GM04504 (cell line): Measurements from ENCODE around the gene PHF2.

ENCODE experiments used
- DNase-seq: peaks from one replicate; pipeline ENCODE4 v3.0.0-alpha.2; 2012; ENCODE audit warnings: low read depth

The PHF2 gene

GRCh38 chr9:93652604-93653592 is 76.5 kb downstream of the PHF2 start:
- DNase-seq = no peak

GRCh38 chr9:93653760-93654159 is 77.4 kb downstream of the PHF2 start:
- no peak for DNase-seq

GRCh38 chr9:93654351-93654961 is 78.1 kb downstream of the PHF2 start:
- DNase-seq = no peak

- DNase-seq = no peak
These were observed 79.4 kb downstream of the PHF2 start for GRCh38 chr9:93655621-93656425.

DNA sequence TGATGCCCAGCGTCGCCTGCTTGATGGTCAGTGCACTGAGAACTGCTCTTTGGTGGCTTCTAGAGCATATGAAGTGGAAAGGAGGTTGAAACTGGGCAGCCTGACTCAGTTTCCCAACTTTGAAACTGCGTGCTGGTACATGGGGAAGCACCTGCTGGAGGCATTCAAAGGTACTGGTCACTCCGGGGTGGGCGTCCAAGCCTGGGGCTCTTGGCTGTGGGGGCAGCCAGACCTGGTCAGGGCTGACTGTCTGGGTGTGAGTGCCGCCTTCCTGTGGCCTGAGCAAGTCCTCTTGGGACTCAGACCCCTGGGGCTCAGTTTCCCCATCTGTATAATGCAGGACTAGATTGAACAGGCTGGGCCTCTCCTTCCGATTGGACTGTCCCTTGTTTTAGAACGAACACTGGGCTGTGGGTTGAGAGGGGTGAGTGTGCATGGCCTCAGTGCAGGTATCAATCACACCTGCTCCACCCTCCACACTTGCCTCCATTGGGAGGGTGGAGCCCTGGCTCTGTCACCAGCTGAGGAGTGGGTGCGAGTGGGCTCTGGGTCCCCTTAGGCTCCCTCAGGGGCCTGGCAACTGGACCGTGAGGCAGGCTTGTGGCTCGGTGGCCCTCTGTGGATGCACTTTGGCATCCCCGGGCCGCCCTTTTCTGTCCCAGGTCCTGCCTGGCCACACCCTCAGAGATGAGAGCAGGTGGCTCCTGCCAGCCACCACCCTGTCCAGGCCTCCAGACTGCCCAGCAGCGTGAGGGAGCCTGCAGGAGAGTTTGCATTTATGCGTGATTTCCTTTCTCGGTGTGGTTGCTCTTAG is 80.2 kb downstream of the PHF2 start:
- no peak for DNase-seq

GRCh38 chr9:93657331-93658111 is 81.1 kb downstream of the PHF2 start:
- DNase-seq = no peak

GRCh38 chr9:93658184-93658925 is 82.0 kb downstream of the PHF2 start:
- no peak for DNase-seq

DNA sequence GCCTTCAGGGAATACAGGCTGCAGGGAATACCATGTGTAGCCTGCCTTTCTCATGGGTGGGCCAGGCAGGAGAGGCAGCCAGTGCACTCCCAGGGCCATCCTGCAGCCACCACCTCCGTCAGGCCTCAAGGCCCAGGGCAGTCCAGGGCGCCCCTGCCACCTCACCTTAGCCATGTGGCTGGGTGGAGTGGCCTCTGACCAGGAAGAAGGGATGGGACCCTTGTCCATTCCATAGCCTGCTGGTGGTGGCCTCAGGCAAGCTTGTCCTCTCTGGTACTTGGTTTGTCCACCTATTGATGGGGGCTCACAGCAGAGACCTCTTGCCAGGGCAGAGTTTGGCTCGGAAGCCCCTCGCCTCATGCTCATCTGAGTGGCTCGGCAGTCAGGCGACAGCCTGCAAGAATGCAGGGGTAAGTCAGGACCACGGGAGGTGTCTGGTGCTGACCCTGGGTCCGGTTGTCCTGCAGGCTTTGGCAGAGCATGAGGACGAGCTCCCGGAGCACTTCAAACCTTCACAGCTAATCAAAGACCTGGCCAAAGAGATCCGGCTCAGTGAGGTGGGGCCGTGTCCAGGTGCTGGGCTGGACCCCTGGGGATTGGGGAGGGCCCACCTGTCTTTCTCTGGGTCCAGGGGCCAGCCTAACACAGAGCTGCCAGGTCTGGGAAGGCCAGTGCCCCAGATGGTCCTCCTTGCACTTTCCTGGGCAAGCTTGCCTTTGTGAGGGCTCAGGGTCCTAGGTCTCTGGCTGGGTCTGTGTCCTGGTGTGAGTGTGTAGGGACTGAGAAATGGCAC is 82.9 kb downstream of the PHF2 start:
- no peak for DNase-seq

DNA sequence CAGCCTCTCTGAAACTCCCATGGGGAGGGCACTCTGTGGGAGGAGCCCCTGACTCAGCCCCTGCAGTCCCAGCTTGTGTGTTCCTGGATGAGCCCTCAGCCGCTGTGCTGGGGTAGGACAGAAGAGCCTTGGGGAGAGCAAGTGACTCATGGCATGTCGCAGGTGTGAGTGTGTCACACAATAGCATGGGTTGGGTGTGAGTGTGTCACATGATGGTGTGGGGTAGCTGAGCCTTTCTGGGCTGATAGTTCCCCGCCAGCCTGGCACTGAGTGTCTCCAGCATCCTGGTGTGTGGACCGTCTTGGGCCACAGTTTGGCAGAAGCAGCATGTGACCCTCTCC is 83.4 kb downstream of the PHF2 start:
- no peak for DNase-seq

GRCh38 chr9:93660352-93661046 is 84.1 kb downstream of the PHF2 start:
- DNase-seq = no peak

GRCh38 chr9:93661591-93661990 is 85.2 kb downstream of the PHF2 start:
- no peak for DNase-seq

DNA sequence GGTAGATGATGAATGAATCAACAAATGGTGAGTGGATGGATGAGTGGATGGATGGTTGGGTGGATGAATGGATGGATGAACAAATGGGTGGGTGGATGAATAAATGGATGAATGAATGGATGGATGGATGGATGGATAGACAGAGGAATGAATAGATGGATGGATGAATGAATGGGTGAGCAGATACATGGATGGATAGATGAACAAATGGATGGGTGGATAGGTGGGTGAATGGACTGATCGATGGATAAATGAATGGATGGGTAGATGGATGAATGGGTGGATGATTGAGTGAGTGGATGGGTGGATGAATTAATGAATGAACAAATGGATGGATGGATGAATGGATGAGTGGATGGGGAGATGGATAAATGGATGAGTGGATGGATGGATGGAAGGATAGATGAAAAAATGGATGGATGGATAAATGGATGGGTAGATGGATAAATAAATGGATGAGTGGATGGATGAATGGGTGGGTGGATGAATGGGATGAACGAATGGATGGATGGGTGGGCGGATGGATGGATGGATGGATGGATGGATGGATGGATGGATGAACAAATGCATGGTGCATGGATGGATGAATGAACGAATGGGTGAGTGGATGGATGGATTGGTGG is 85.7 kb downstream of the PHF2 start:
- no peak for DNase-seq

DNA sequence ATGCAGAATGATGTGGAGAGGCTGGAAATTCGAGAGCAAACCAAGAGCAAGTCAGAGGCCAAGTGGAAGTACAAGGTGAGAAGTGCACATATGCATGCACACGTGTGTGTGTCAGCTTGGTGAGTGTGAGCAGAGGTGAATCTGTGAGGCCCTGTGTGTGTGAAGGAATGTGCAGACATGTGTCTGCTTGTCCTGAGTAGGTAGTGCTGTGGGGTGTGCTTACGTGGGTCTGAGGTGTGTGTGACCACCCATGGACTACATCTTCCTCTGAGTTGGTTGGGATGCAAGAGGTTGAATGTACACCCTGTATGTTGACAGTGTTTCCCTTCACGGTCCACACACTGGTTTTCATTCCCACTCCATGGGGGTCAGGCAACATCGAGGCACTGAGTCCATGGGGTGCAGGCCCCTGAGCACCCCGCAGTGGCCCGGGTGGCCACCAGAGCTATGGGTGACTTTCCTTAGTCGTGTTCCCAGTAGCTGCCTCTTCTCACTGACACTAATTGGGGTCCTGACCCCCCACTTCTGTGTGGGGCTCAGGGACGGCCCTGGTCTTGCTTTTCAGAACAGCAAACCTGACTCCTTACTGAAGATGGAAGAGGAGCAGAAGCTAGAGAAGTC is 86.7 kb downstream of the PHF2 start:
- no peak for DNase-seq

GRCh38 chr9:93663877-93664548 is 87.6 kb downstream of the PHF2 start:
- DNase-seq = no peak

- DNase-seq = no peak
These were observed 88.3 kb downstream of the PHF2 start for GRCh38 chr9:93664549-93665120.

DNA sequence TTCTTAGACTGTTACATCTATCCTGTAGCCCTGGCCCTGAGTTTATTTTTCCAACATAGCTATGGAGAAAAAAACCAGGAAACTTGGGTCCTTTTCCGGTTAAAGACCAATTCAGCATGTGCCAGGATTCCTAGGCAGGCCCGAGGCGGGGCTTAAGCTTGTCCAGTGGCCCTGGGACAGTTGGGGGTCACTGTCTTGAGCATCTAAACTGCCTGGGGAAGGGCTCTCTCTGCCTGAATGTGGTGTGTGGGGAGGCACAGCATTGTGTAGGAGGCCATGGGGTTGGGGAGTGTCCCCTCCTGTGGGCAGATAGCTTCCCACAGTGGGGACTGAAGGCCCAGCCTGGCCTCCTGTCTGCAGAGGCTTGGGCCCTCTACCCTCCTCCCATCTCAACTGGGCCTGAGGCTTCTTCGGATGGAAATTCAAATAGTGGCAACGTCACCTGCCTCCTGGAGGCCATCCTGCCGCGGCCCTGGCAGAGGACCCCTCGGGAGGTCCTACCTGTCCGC is 88.8 kb downstream of the PHF2 start:
- no peak for DNase-seq
